Measurements from ENCODE around the gene RAF1. TPM values are rescaled to one million over a fixed set of nuclear protein-coding genes. Genes with fewer than 3 reads are reported as not detected.
"Not testable (repeated sequence)": the region's sequence is repeated elsewhere in the genome, so short reads cannot be mapped to it uniquely, and the experiment has no call there.

RAF1 gene
- total RNA-seq, 1 donor: 78.0 TPM

- no peak overlapping the region for H3K4me3 ChIP-seq (ENCODE audit: low read depth, low read length)
- no peak for TF ChIP-seq CTCF (IDR thresholded peaks at IDR 0.05; ENCODE audit: insufficient read depth, low read length)
- DNase-seq (ENCODE audit: low read depth): no peak
Observed at GRCh38 chr3:12544652-12545472, 119.1 kb downstream of the RAF1 start.

- H3K4me3 ChIP-seq (ENCODE audit: low read depth, low read length); DNase-seq (ENCODE audit: low read depth): not testable (repeated sequence)
Observed at GRCh38 chr3:12543497-12543896, 120.4 kb downstream of the RAF1 start.

GRCh38 chr3:12541625-12542024, 122.3 kb downstream of the RAF1 start:
- peak; percentile 5 for TF ChIP-seq CTCF (IDR thresholded peaks at IDR 0.05; ENCODE audit: insufficient read depth, low read length)
- H3K4me3 ChIP-seq (ENCODE audit: low read depth, low read length): no peak overlapping the region
- no peak for DNase-seq (ENCODE audit: low read depth)

- no peak overlapping the region for H3K4me3 ChIP-seq (ENCODE audit: low read depth, low read length)
- DNase-seq (ENCODE audit: low read depth): peak; percentile 22
- TF ChIP-seq CTCF (IDR thresholded peaks at IDR 0.05; ENCODE audit: insufficient read depth, low read length): peak; percentile 21
Observed at GRCh38 chr3:12536423-12536822, 127.5 kb downstream of the RAF1 start.

Small RNAs within 50 kb of the gene (small RNA-seq; reads per million reads assigned to genes)
- gene CRIP1P1 (not detected), gene RF00017 (not detected)

Other genes with a start within 250 kb of the RAF1 start
- 8.4 and 17.7 TPM in 2 replicates for gene TSEN2, start 179.6 kb downstream of the RAF1 start, total RNA-seq (ENCODE audit: low replicate concordance)
- gene MKRN2OS, start 118.6 kb downstream of the RAF1 start, total RNA-seq (ENCODE audit: low replicate concordance): not detected in 2 replicates
- 28.8 and 41.4 TPM in 2 replicates for gene MKRN2, start 107.0 kb downstream of the RAF1 start, total RNA-seq (ENCODE audit: low replicate concordance)
- not detected in 2 replicates for gene TMEM40, start 95.1 kb upstream of the RAF1 start, total RNA-seq (ENCODE audit: low replicate concordance)
- gene CAND2, start 132.6 kb upstream of the RAF1 start, total RNA-seq (ENCODE audit: low replicate concordance): 6.1 and 11.4 TPM in 2 replicates
- 213 and 1,353 TPM in 2 replicates for gene RPL32, start 177.4 kb upstream of the RAF1 start, total RNA-seq (ENCODE audit: low replicate concordance)

Measured in fibroblast of the aortic adventitia (primary cell).